ENCODE data around the gene RP9.
"Not testable (repeated sequence)": the region's sequence is repeated elsewhere in the genome, so short reads cannot be mapped to it uniquely, and the experiment has no call there.

The RP9 gene

GRCh38 chr7:33101906-33102305, 7.3 kb downstream of the RP9 start:
- no peak for DNase-seq (ENCODE audit: low read depth in 2 of 2)

DNA sequence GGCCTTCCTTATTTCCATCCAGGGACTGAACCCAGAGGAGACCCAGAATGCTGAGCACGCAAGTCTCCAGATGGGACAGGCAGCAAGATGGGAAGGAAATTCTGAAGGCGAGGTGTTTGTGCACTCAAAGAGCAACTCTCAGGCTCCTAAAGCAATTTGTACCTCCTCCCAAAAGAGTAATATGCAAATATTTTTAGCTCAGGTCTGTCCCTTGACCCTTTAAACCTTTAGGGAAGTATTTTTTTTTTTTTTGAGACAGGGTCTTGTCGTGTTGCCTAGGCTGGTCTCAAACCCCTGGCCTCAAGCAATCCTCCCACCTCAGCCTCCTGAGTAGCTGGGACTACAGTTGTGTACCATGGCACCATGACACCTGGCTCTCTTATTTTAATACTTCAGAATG, 8.4 kb downstream of the RP9 start:
- no peak for DNase-seq (ENCODE audit: low read depth in 2 of 2)

DNA sequence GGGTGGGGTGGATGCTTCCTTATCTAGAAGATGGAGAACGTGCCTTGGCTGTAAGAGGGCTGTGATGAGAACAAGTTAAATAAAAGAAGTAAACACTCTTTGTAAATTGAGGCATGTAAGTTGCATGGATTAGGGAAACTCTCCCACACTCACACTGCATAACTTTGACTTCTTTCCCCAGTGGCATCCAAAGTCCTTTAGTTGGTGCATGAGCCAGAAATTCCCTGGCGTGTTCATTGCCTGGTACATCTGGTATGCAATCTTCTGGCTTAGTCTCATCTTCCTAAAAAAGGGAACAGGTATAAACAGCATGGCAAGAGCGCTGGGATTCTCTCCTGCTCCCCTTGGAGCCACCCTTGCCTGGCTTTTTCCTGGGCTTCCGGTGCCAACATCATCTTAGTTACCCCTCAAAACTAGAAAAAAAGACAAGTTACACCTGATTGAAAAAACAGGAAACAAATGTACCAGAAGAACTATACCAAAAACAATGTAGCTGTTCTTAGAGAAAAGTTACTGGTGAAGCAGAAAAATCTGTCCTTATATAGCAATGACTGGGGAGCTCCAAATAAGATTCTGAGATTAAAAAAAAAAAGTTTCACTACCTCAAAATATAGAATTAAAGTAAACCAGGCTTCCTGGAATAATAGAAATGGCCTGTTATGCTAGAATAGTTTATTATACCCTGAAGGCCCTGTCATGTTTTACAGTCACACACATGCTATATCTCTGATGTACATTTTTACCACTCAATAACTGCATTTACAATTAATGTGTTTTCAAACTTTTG, 9.9 kb downstream of the RP9 start:
- no peak for DNase-seq (ENCODE audit: low read depth in 2 of 2)

DNA sequence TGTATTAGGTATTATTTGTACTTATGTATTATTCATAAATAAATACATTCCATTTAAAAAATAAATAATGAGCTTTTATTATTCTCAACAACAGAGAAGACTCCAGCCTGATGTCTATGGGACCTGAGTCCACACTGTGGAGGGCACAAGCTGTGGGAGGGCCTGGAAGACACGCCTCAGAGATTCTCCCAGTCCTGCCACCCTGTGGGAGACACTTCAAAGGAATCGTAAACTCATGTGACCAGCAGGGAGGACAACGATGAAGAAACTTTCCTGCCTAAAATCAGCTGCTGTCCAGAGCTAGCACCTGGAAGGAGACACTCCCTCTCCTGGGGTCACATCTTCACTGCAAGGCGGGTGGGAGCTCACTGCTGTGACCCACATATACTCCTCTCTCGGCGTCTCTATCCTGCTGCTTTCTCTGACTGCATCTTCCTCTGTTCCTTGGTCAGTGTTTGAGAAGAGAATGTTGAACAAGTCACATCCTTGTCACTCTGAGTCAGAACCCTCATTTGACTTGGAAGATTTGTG, 14.4 kb downstream of the RP9 start:
- not testable (repeated sequence) for DNase-seq (ENCODE audit: low read depth in 2 of 2)

- no peak for DNase-seq (ENCODE audit: low read depth in 2 of 2)
Observed at GRCh38 chr7:33093266-33093665, 15.9 kb downstream of the RP9 start.

GRCh38 chr7:33091641-33092191, 17.5 kb downstream of the RP9 start:
- no peak for DNase-seq (ENCODE audit: low read depth in 2 of 2)

- no peak for DNase-seq (ENCODE audit: low read depth in 2 of 2)
Observed at GRCh38 chr7:33091111-33091531, 18.1 kb downstream of the RP9 start.

DNA sequence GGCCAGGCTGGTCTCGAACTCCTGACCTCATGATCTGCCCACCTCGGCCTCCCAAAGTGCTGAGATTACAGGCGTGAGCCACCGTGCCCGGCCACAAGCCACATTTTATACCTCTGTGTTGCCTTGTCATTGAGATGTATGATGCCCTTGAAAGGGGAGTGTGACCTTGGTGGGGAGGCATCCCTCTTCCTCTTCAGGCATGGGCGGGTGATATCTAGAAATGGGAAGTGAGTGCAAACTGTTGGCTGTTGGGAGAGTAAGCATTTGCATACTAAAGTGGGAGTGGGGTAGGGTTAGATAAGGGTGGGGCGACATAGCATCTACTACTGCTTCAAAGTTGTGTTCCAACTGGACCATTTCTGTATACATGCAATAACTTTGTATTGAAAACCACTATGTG, 20.1 kb downstream of the RP9 start:
- no peak for DNase-seq (ENCODE audit: low read depth in 2 of 2)

- DNase-seq (ENCODE audit: low read depth in 2 of 2) = no peak
Observed at GRCh38 chr7:33087858-33088257, 21.3 kb downstream of the RP9 start.

DNA sequence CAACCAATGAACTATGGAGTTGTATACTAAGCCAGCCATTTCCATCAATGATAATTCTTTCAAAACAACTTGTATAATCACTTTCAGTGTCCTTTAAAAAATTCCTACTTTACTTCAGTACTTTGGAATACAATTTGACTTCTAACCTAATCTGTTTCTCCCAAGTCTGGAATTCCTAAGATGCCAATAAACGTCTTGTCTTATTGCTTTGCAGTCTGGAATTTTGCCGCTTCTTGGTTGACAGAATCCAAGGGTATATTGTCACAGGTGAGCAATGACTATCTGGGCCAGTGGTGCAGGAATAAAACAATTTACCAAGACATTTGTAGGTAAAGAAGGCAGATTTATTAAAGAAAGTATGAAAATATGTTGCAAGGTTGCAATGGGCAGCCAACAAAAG, 21.8 kb downstream of the RP9 start:
- no peak for DNase-seq (ENCODE audit: low read depth in 2 of 2)

GRCh38 chr7:33079763-33080690, 29.2 kb downstream of the RP9 start:
- DNase-seq (ENCODE audit: low read depth in 2 of 2) = no peak

GRCh38 chr7:33079096-33079495, 30.1 kb downstream of the RP9 start:
- DNase-seq (ENCODE audit: low read depth in 2 of 2) = no peak

DNA sequence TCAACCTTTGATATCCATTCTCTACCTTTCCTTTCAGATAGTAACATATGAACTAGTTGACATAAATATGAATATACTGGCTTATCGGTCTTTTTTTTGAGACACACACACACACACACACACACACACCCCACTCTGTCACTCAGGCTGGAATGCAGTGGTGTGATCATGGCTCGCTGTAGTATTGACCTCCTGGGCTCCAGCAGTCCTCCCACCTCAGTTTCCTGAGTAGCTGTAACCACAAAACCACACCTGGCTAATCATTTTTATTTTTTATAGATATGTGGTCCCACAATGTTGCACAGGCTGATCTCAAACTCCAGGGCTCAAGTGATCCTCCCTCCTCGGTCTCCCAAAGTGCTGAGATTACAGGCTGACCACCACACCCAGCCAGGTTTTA, 32.5 kb downstream of the RP9 start:
- no peak for DNase-seq (ENCODE audit: low read depth in 2 of 2)

- no peak for DNase-seq (ENCODE audit: low read depth in 2 of 2)
Observed at GRCh38 chr7:33075818-33076518, 33.2 kb downstream of the RP9 start.

GRCh38 chr7:33073243-33073642, 36.0 kb downstream of the RP9 start:
- no peak for DNase-seq (ENCODE audit: low read depth in 2 of 2)

DNA sequence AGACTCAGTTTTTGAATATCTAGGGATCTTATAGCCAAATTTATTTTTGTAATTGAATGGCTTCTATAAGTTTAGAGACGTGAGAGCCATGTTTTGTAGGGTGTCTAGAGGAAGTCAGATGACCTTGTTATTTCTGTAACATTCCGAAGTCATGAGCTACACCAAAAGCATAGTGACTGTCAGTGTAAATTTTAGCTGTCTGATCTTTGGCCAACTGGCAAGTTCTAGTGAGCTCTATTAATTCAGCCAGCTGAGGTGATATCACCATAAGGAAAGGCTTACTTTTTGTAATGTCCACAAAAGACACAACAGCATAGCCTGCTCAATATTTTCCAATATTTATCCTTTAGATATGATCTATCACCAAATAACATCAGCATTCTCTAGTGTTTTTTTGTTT, 36.7 kb downstream of the RP9 start:
- no peak for DNase-seq (ENCODE audit: low read depth in 2 of 2)

GRCh38 chr7:33070831-33071230, 38.4 kb downstream of the RP9 start:
- no peak for DNase-seq (ENCODE audit: low read depth in 2 of 2)

GRCh38 chr7:33070277-33070676, 38.9 kb downstream of the RP9 start:
- DNase-seq (ENCODE audit: low read depth in 2 of 2) = no peak

DNA sequence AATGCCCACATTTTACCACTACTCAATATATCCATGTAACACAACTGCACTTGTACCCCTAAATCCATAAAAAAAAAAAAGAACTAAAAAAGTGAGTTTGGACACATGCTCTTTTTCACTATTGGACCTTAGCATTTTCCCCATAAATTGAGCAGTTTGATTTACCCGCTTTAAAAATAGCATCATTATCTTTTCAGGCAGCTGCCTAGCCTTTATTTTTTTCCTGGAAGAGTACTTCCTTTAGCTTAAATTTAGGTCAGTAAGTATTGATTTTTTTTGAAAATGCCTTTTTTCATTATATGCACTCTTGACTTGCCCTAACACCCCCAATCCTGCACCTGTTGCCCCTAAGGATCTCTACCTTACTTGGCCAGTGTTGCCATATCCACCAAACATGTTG, 41.3 kb downstream of the RP9 start:
- no peak for DNase-seq (ENCODE audit: low read depth in 2 of 2)

DNA sequence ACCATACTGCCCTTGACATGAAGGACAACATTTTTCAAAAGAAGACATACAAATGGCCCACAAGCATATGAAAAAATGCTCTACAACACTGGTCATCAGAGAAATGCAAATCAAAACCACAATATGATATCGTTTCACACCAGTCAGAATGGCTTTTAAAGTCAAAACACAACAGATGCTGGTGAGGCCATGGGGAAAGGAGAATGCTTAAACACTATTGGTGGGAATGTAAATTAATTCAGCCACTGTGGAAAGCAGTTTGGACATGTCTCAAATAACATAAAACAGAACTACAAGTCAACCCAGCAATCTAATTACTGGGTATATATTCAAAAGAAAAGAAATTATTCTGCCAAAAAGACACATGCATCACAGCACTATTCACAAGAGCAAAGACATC, 42.4 kb downstream of the RP9 start:
- no peak for DNase-seq (ENCODE audit: low read depth in 2 of 2)

- no peak for DNase-seq (ENCODE audit: low read depth in 2 of 2)
Observed at GRCh38 chr7:33065981-33066380, 43.2 kb downstream of the RP9 start.

Data from stimulated activated CD8-positive, alpha-beta memory T cell treated with anti-CD3 and anti-CD28 coated beads, Interleukin-7, amount 100 ng/mL, for 4 hours (primary cell).